ENCODE results near the gene MMP20.
"Not testable (repeated sequence)": the region's sequence is repeated elsewhere in the genome, so short reads cannot be mapped to it uniquely, and the experiment has no call there.

MMP20 gene

GRCh38 chr11:102625177-102625576 lies at the start of gene MMP20:
Gene MMP20 (minus strand): TSS chr11:102625332. CDS start chr11:102625319, 13 bp downstream.
- no peak for DNase-seq (ENCODE audit: low read depth)

GRCh38 chr11:102669664-102670063 lies 44.5 kb upstream of the MMP20 start:
- no peak for DNase-seq (ENCODE audit: low read depth)

- DNase-seq (ENCODE audit: low read depth), result peak; percentile 3
These were observed 41.3 kb upstream of the MMP20 start for GRCh38 chr11:102666331-102666957.

GRCh38 chr11:102664001-102664752 lies 39.0 kb upstream of the MMP20 start:
- no peak for DNase-seq (ENCODE audit: low read depth)

GRCh38 chr11:102662607-102663006 lies 37.5 kb upstream of the MMP20 start:
- DNase-seq (ENCODE audit: low read depth), result no peak

GRCh38 chr11:102661040-102661439 lies 35.9 kb upstream of the MMP20 start:
- no peak for DNase-seq (ENCODE audit: low read depth)

GRCh38 chr11:102656528-102656927 lies 31.4 kb upstream of the MMP20 start:
- DNase-seq (ENCODE audit: low read depth), result no peak

GRCh38 chr11:102655547-102655946 lies 30.4 kb upstream of the MMP20 start:
- DNase-seq (ENCODE audit: low read depth), result no peak

GRCh38 chr11:102654761-102655160 lies 29.6 kb upstream of the MMP20 start:
- no peak for DNase-seq (ENCODE audit: low read depth)

GRCh38 chr11:102653744-102654291 lies 28.7 kb upstream of the MMP20 start:
- DNase-seq (ENCODE audit: low read depth), result no peak

GRCh38 chr11:102647430-102647829 lies 22.3 kb upstream of the MMP20 start:
- DNase-seq (ENCODE audit: low read depth), result no peak

DNA sequence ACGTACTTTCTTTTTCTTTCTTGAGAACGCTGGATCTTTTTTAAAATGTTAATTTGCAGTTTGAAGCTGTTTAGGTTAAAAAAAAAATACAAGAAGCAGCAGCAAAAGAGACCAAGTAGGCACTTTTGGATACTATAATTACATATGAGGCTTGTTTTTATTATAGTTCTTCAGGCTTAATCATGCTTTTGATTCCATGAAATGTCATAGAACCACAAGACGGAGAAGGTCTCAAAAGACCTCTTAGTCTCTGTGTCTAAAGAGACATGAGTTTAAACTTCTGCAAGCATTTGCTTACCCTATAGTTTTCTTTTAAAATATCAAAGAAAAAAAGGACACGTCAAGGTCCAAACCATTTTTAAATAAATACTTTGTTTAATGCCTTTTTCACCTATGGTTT lies 18.8 kb upstream of the MMP20 start:
- no peak for DNase-seq (ENCODE audit: low read depth)

GRCh38 chr11:102640946-102641345 lies 15.8 kb upstream of the MMP20 start:
- no peak for DNase-seq (ENCODE audit: low read depth)

GRCh38 chr11:102639656-102640055 lies 14.5 kb upstream of the MMP20 start:
- no peak for DNase-seq (ENCODE audit: low read depth)

DNA sequence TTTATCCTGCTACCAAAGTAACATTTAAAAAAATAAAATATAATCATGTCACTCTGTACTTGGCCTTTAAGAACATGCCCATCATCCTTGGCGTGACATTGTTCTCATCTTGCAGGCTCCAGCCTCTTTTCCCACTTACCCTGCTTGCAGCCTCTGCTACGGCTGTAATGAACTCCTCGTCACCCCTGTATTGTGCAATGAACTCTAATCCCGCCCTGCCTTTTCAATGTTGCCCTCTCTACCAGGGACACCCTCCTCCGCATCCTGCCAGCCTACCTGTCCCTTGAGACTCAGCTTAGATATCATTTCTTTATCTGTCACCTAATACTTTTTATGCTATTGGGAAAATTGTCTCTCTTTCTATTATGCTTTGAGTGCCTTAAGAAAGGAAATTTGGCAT lies 12.6 kb upstream of the MMP20 start:
- DNase-seq (ENCODE audit: low read depth), result no peak

GRCh38 chr11:102633385-102634026 lies 8.4 kb upstream of the MMP20 start:
- DNase-seq (ENCODE audit: low read depth), result no peak

DNA sequence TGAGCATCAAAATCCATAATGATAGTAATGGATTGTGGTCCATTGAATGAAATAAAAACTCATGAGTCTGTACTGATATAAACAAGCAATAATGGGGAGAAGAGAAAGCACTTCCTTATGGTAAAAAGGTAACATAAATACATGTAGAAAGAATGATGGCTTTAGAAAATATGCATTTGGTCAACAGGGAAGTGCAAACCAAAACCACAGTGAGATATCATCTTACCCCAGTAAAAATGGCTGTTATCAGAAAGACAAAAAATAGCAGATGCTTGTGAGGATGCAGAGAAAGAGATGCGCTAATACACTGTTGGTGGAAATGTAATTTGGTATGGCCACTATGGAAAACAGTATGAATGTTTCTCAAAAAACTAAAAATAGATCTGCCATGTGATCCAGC lies 6.9 kb upstream of the MMP20 start:
- no peak for DNase-seq (ENCODE audit: low read depth)

GRCh38 chr11:102630598-102631448 lies 5.7 kb upstream of the MMP20 start:
- no peak for DNase-seq (ENCODE audit: low read depth)

DNA sequence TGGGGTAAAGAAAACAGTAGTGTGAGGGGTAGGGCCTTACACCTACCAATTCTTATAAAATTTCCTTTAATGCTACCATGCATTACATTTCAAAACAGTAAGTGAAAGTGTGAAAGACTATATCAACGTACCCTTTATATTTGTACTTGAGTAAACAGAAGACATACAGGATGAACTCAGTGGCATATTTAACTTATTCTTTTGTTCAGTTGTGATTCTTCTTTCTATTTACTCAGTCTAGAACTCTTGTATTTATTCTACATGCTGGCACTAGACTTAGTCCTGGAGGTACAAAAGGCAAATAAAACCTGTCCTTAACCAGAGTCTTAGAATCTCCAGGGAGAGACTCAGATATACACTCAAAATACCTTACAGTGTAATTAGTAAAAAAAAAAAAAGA lies 4.8 kb upstream of the MMP20 start:
- not testable (repeated sequence) for DNase-seq (ENCODE audit: low read depth)

DNA sequence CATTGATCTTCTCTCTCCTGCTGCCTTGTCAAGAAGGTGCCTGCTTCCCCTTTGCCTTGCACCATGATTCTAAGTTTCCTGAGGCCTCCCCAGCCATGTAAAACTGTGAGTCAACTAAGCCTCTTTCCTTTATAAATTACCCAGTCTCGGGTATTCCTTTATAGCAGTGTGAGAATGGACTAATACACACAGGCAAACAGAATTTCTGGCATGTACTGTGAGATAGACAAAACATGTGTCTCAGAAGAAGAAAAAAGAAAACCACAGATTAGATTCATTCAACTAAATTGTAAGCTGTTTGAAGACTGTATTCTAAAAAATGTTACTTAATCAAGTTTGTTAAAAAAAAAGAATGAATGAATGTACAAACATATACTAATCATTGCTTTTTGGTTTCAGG lies 1.5 kb upstream of the MMP20 start:
- DNase-seq (ENCODE audit: low read depth), result no peak

- no peak for DNase-seq (ENCODE audit: low read depth)
These were observed 1.1 kb downstream of the MMP20 start for GRCh38 chr11:102623998-102624397.

DNA sequence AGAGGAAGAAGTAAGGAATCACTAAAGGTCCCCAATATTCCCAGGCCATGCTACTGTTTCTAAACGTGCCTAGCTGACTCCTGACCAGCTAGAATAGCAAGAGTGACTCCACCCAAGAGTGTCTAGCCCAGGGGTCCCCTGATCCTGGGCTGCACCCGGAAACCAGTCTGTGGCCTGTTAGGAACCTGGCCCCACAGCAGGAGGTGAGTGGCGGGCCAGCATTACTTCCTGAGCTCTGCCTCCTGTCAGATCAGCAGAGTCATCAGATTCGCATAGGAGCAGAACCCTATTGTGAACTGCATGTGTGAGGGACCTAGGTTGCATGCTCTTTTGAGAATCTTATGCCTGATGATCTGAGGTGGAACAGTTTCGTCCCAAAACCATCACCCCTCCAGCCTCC lies 2.0 kb downstream of the MMP20 start:
- no peak for DNase-seq (ENCODE audit: low read depth)
